HepG2 (cell line): ENCODE data around the gene ALDOA. TPM values are rescaled to one million over a fixed set of nuclear protein-coding genes. Genes with fewer than 3 reads are reported as not detected.

Experiments used
- PHB2 ChIP-seq: fragments of 450-650 bp; IDR thresholded peaks from 2 replicates; pipeline ENCODE4 v1.6.1; 2018; ENCODE audit not compliant: partially characterized antibody
- PHF8 ChIP-seq: sonication (generic); formaldehyde crosslinking; IDR thresholded peaks from 2 replicates; pipeline ENCODE4 v1.5.0; 2020; ENCODE audit warnings: missing genetic modification reagents
- SYNCRIP ChIP-seq: fragments of 200-400 bp; formaldehyde crosslinking; IDR thresholded peaks from 2 replicates; pipeline ENCODE4 v1.6.1; 2018; ENCODE audit warnings: mild to moderate bottlenecking, low read depth, low read length; ENCODE audit not compliant: insufficient read depth
- ZBTB34 ChIP-seq: sonication (generic); formaldehyde crosslinking; IDR thresholded peaks from 2 replicates; pipeline ENCODE4 v1.8.0; 2022; ENCODE audit warnings: mild to moderate bottlenecking, missing genetic modification reagents
- ZEB1 ChIP-seq: IDR thresholded peaks from 2 replicates; pipeline ENCODE4 v1.6.1; 2012; ENCODE audit warnings: mild to moderate bottlenecking, low read depth, inconsistent platforms; ENCODE audit not compliant: insufficient replicate concordance
- ZKSCAN1 ChIP-seq: fragments of 150-350 bp; IDR thresholded peaks from 2 replicates; pipeline ENCODE4 v1.6.1; 2014; ENCODE audit warnings: low read length
- ZNF274 ChIP-seq: sonication (generic); formaldehyde crosslinking; IDR thresholded peaks from 2 replicates; pipeline ENCODE4 v1.5.1; 2020; ENCODE audit warnings: mild to moderate bottlenecking, missing genetic modification reagents
- ZNF468 ChIP-seq: sonication (generic); formaldehyde crosslinking; IDR thresholded peaks from 2 replicates; pipeline ENCODE4 v1.8.0; 2022; ENCODE audit warnings: mild to moderate bottlenecking, moderate library complexity, missing genetic modification reagents
- ZNF572 ChIP-seq: sonication (generic); formaldehyde crosslinking; IDR thresholded peaks from 2 replicates; pipeline ENCODE4 v1.5.1; 2020; ENCODE audit warnings: mild to moderate bottlenecking, missing genetic modification reagents
- ZNF713 ChIP-seq: sonication (generic); formaldehyde crosslinking; IDR thresholded peaks from 2 replicates; pipeline ENCODE4 v1.4.0; 2020; ENCODE audit warnings: mild to moderate bottlenecking, missing genetic modification reagents
- ZNF737 ChIP-seq: sonication (generic); formaldehyde crosslinking; IDR thresholded peaks from 2 replicates; pipeline ENCODE4 v1.5.0; 2020; ENCODE audit warnings: missing genetic modification reagents, mild to moderate bottlenecking, borderline replicate concordance
- polyA plus RNA-seq, 8 experiments: library from polyadenylated mRNA; depleted of rRNA in 3 of 8; stranded (reverse) in 7 of 8; unstranded in 1 of 8; fragments of >200 nt; fragmentation: Illumina TruSeq in 4 of 8; extraction: Trizol in 4 of 8; gene quantifications; 2 replicates each; pipeline versions ENCODE4 v1.2.1 to v1.2.3, GENCODE V29; 2011 to 2016; ENCODE audit warnings: low read depth in 4 of 8, missing spikeins in 1 of 8, mixed read lengths in 1 of 8; ENCODE audit not compliant: insufficient read depth in 1 of 8
- total RNA-seq, 5 experiments: library from RNA; depleted of rRNA; stranded (reverse); fragments of >200 nt; fragmentation: Illumina TruSeq; extraction: Trizol; gene quantifications; 2 replicates each; pipeline ENCODE4 v1.2.3, GENCODE V29; 2016; ENCODE audit warnings: low read depth in 1 of 5
- TF ChIP-seq, protein P1 (sequence below): sonication (generic); formaldehyde crosslinking; IDR thresholded peaks from 2 replicates; pipeline ENCODE4 v1.5.0; 2020; ENCODE audit warnings: mild to moderate bottlenecking, missing genetic modification reagents, borderline replicate concordance
- TF ChIP-seq, protein P2 (sequence below): sonication (generic); formaldehyde crosslinking; IDR thresholded peaks from 2 replicates; pipeline ENCODE4 v1.4.0; 2020; ENCODE audit warnings: missing genetic modification reagents
- TF ChIP-seq, protein P3 (sequence below): sonication (generic); formaldehyde crosslinking; IDR thresholded peaks from 2 replicates; pipeline ENCODE4 v1.4.0; 2020; ENCODE audit warnings: missing genetic modification reagents

ALDOA gene
- total and polyA plus RNA-seq, 2 of the 13 experiments (the other 11 are each of a cell fraction or from before 2014, with no cell fraction given) = 925 to 1,884 TPM

DNA sequence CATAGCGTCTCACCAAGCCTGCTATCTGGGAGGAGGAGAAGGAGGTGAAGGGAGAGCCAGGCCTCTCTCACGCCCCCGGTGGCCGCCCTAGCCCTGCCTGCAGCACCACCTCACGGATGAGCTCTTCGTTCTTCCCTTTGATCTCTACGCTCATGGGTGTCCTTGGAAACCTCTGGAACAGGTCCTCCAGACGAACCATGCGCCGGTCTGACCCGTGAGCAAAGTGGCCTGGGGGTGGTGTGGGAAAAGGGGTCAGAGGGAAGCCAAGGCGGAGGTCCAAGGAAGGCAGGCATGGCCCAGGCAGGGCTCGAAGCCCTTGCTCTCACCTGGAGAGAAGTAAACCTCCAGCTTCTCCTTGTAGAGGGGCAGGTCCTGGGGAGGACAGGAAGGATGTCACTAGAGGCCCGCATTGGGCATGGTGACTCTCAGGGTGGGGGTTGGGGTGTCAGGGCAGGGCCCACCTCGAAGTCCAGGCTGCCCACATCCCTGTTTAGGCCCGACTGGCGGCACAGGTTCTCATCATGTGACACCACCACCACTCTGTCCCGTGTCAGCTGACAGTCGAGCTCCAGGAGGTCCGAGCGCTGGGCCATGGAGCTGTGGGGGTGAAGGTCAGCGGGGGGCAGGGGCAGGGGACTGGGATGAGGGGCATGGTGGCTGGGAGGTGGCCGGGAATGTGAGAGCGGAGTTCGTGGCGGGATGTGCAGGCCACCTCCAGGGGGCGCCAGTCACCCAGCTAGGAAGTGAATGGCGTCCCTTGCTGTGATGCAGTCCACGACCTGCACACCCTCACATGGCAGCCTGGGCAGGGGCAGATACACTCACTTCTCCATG lies 46.9 kb downstream of the ALDOA start (continued):
- no peak for TF ChIP-seq SYNCRIP
- TF ChIP-seq ZNF713 = no peak; the same call in 1 of the 2 replicates
- TF ChIP-seq, protein P1, sequence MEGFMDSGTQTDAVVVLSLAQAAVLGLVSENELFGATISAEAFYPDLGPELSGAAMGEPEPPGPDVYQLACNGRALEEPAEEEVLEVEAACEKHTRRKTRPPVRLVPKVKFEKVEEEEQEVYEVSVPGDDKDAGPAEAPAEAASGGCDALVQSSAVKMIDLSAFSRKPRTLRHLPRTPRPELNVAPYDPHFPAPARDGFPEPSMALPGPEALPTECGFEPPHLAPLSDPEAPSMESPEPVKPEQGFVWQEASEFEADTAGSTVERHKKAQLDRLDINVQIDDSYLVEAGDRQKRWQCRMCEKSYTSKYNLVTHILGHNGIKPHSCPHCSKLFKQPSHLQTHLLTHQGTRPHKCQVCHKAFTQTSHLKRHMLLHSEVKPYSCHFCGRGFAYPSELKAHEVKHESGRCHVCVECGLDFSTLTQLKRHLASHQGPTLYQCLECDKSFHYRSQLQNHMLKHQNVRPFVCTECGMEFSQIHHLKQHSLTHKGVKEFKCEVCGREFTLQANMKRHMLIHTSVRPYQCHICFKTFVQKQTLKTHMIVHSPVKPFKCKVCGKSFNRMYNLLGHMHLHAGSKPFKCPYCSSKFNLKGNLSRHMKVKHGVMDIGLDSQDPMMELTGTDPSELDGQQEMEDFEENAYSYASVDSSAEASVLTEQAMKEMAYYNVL = peak; percentile 70; the same call in 1 of the 2 replicates
- TF ChIP-seq, protein P2, sequence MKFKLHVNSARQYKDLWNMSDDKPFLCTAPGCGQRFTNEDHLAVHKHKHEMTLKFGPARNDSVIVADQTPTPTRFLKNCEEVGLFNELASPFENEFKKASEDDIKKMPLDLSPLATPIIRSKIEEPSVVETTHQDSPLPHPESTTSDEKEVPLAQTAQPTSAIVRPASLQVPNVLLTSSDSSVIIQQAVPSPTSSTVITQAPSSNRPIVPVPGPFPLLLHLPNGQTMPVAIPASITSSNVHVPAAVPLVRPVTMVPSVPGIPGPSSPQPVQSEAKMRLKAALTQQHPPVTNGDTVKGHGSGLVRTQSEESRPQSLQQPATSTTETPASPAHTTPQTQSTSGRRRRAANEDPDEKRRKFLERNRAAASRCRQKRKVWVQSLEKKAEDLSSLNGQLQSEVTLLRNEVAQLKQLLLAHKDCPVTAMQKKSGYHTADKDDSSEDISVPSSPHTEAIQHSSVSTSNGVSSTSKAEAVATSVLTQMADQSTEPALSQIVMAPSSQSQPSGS (CRISPR knock-in tag) = no peak
- TF ChIP-seq ZNF737 (CRISPR knock-in tag) = peak; percentile 91
- TF ChIP-seq ZBTB34 (CRISPR knock-in tag) = 0 out of 2 replicates have a peak, but pooled peaks have one; percentile 11
- TF ChIP-seq, protein P3, sequence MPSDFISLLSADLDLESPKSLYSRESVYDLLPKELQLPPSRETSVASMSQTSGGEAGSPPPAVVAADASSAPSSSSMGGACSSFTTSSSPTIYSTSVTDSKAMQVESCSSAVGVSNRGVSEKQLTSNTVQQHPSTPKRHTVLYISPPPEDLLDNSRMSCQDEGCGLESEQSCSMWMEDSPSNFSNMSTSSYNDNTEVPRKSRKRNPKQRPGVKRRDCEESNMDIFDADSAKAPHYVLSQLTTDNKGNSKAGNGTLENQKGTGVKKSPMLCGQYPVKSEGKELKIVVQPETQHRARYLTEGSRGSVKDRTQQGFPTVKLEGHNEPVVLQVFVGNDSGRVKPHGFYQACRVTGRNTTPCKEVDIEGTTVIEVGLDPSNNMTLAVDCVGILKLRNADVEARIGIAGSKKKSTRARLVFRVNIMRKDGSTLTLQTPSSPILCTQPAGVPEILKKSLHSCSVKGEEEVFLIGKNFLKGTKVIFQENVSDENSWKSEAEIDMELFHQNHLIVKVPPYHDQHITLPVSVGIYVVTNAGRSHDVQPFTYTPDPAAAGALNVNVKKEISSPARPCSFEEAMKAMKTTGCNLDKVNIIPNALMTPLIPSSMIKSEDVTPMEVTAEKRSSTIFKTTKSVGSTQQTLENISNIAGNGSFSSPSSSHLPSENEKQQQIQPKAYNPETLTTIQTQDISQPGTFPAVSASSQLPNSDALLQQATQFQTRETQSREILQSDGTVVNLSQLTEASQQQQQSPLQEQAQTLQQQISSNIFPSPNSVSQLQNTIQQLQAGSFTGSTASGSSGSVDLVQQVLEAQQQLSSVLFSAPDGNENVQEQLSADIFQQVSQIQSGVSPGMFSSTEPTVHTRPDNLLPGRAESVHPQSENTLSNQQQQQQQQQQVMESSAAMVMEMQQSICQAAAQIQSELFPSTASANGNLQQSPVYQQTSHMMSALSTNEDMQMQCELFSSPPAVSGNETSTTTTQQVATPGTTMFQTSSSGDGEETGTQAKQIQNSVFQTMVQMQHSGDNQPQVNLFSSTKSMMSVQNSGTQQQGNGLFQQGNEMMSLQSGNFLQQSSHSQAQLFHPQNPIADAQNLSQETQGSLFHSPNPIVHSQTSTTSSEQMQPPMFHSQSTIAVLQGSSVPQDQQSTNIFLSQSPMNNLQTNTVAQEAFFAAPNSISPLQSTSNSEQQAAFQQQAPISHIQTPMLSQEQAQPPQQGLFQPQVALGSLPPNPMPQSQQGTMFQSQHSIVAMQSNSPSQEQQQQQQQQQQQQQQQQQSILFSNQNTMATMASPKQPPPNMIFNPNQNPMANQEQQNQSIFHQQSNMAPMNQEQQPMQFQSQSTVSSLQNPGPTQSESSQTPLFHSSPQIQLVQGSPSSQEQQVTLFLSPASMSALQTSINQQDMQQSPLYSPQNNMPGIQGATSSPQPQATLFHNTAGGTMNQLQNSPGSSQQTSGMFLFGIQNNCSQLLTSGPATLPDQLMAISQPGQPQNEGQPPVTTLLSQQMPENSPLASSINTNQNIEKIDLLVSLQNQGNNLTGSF = no peak; the same call in 1 of the 2 replicates
- TF ChIP-seq ZNF468 (CRISPR knock-in tag) = 0 out of 2 replicates have a peak, but pooled peaks have one; percentile 78
- no peak for TF ChIP-seq PHB2
- peak; percentile 44; the same call in 1 of the 2 replicates for TF ChIP-seq PHF8 (CRISPR knock-in tag)
- peak; percentile 88 for TF ChIP-seq ZNF274
- no peak for TF ChIP-seq ZKSCAN1
- no peak for TF ChIP-seq ZEB1
- peak; percentile 96; the same call in 1 of the 2 replicates for TF ChIP-seq ZNF572
